K562 (cell line): ENCODE results near the gene KLF18. TPM values are rescaled to one million over a fixed set of nuclear protein-coding genes. Genes with fewer than 3 reads are reported as not detected.

Experiments
- ATF1 ChIP-seq, 2 experiments: fragments of 450-650 bp in 1 of 2; IDR thresholded peaks; 2 replicates each; pipeline ENCODE4 v1.6.1; 2016; ENCODE audit warnings: missing compliant biosample characterization in 1 of 2, missing genetic modification characterization in 1 of 2
- BRCA1 ChIP-seq, 2 experiments: fragments of 450-650 bp in 1 of 2; sonication (generic) in 1 of 2; formaldehyde crosslinking in 1 of 2; IDR thresholded peaks; 2 replicates each; pipeline versions ENCODE4 v1.5.0 to v1.6.1; 2017 to 2020; ENCODE audit warnings: mild to moderate bottlenecking in 1 of 2, missing genetic modification reagents in 1 of 2
- ELF2 ChIP-seq: fragments of 250-450 bp; sonication (Bioruptor Pico); IDR thresholded peaks from 2 replicates; pipeline ENCODE4 v1.5.0; 2021; ENCODE audit warnings: mild to moderate bottlenecking
- NUFIP1 ChIP-seq: fragments of 450-650 bp; IDR thresholded peaks from 2 replicates; pipeline ENCODE4 v1.6.1; 2018; ENCODE audit not compliant: partially characterized antibody
- PHB ChIP-seq: fragments of 250-450 bp; sonication (Bioruptor Pico); IDR thresholded peaks from 2 replicates; pipeline ENCODE4 v1.5.0; 2021
- PHF8 ChIP-seq: fragments of 200-600 bp; sonication (generic); IDR thresholded peaks from 2 replicates; pipeline ENCODE4 v1.6.1; 2012; ENCODE audit warnings: mixed run types, mild to moderate bottlenecking, inconsistent platforms, low read length, moderate library complexity, borderline replicate concordance
- PHTF2 ChIP-seq: fragments of 250-450 bp; sonication (Bioruptor Pico); IDR thresholded peaks from 2 replicates; pipeline ENCODE4 v1.5.0; 2021; ENCODE audit warnings: mild to moderate bottlenecking
- POLR2G ChIP-seq: fragments of 200-400 bp; formaldehyde crosslinking; IDR thresholded peaks from 2 replicates; pipeline ENCODE4 v1.6.1; 2017; ENCODE audit warnings: low read depth, mild to moderate bottlenecking, antibody characterized with exemption, low read length, moderate library complexity
- POLR3A ChIP-seq: IDR thresholded peaks from 2 replicates; pipeline ENCODE4 v1.6.1; 2011; ENCODE audit warnings: borderline replicate concordance, mild to moderate bottlenecking, moderate library complexity; ENCODE audit not compliant: insufficient read length, insufficient read depth; ENCODE audit errors: extremely low read depth
- SNIP1 ChIP-seq: fragments of 450-650 bp; IDR thresholded peaks from 2 replicates; pipeline ENCODE4 v1.7.1; 2017; ENCODE audit warnings: low read depth, mild to moderate bottlenecking
- SRSF3 ChIP-seq: fragments of 200-400 bp; formaldehyde crosslinking; IDR thresholded peaks from 2 replicates; pipeline ENCODE4 v1.6.1; 2016; ENCODE audit warnings: mild to moderate bottlenecking, low read length, moderate library complexity; ENCODE audit not compliant: insufficient read depth
- TAF7 ChIP-seq: fragments of 450-650 bp; IDR thresholded peaks from 2 replicates; pipeline ENCODE4 v1.6.1; 2016; ENCODE audit warnings: missing genetic modification characterization, missing compliant biosample characterization
- TCF7L2 ChIP-seq: fragments of 150-350 bp; IDR thresholded peaks from 2 replicates; pipeline ENCODE4 v1.6.1; 2016; ENCODE audit warnings: low read depth, mild to moderate bottlenecking, low read length, moderate library complexity
- ZNF224 ChIP-seq: sonication (generic); formaldehyde crosslinking; IDR thresholded peaks from 2 replicates; pipeline ENCODE4 v1.8.0; 2022; ENCODE audit warnings: mild to moderate bottlenecking, missing genetic modification reagents
- polyA plus RNA-seq, 8 experiments: library from polyadenylated mRNA; depleted of rRNA in 4 of 8; stranded (reverse) in 5 of 8; unstranded in 3 of 8; fragments of >200 nt; fragmentation: Nextera tagmentation in 2 of 8; fragmentation: Illumina TruSeq in 1 of 8; extraction: Ambion mirVana in 2 of 8; extraction: Trizol in 1 of 8; gene quantifications; 2 replicates each; pipeline versions ENCODE4 v1.2.1 to v1.2.3, GENCODE V29; 2011 to 2014; ENCODE audit warnings: inconsistent platforms in 1 of 8, missing spikeins in 1 of 8
- total RNA-seq, 7 experiments: library from RNA; depleted of rRNA in 6 of 7; stranded (reverse); fragments of >200 nt in 6 of 7; fragmentation: Illumina TruSeq in 2 of 7; extraction: Trizol in 2 of 7; gene quantifications; 2 replicates each; pipeline versions ENCODE4 v1.2.1 to v1.2.3, GENCODE V29; 2011 to 2021; ENCODE audit warnings: low replicate concordance in 1 of 7
- TF ChIP-seq, protein P1 (sequence below): fragments of 250-450 bp; sonication (Bioruptor Pico); IDR thresholded peaks from 2 replicates; pipeline ENCODE4 v1.8.0; 2022; ENCODE audit warnings: moderate library complexity, mild to moderate bottlenecking, inconsistent platforms
- TF ChIP-seq, protein P2 (sequence below): sonication (generic); formaldehyde crosslinking; IDR thresholded peaks from 2 replicates; pipeline ENCODE4 v1.8.0; 2022; ENCODE audit warnings: missing genetic modification reagents, mild to moderate bottlenecking, borderline replicate concordance
- TF ChIP-seq, protein P3 (sequence below): fragments of 450-650 bp; IDR thresholded peaks from 2 replicates; pipeline ENCODE4 v1.6.1; 2018; ENCODE audit not compliant: partially characterized antibody
- TF ChIP-seq, protein P4 (sequence below), 2 experiments: fragments of 250-450 bp in 1 of 2; fragments of 450-650 bp in 1 of 2; sonication (Bioruptor Pico) in 1 of 2; IDR thresholded peaks; 2 replicates each; pipeline versions ENCODE4 v1.6.1 to v1.8.0; 2016 to 2021; ENCODE audit warnings: mild to moderate bottlenecking in 2 of 2, moderate library complexity in 2 of 2, missing compliant biosample characterization in 1 of 2, missing genetic modification characterization in 1 of 2
- TF ChIP-seq, protein P5 (sequence below): fragments of 450-650 bp; IDR thresholded peaks from 2 replicates; pipeline ENCODE4 v1.6.1; 2016

KLF18 gene
- total and polyA plus RNA-seq, 9 of the 15 experiments (the other 6 are each of a cell fraction or from before 2014, with no cell fraction given): not detected

DNA sequence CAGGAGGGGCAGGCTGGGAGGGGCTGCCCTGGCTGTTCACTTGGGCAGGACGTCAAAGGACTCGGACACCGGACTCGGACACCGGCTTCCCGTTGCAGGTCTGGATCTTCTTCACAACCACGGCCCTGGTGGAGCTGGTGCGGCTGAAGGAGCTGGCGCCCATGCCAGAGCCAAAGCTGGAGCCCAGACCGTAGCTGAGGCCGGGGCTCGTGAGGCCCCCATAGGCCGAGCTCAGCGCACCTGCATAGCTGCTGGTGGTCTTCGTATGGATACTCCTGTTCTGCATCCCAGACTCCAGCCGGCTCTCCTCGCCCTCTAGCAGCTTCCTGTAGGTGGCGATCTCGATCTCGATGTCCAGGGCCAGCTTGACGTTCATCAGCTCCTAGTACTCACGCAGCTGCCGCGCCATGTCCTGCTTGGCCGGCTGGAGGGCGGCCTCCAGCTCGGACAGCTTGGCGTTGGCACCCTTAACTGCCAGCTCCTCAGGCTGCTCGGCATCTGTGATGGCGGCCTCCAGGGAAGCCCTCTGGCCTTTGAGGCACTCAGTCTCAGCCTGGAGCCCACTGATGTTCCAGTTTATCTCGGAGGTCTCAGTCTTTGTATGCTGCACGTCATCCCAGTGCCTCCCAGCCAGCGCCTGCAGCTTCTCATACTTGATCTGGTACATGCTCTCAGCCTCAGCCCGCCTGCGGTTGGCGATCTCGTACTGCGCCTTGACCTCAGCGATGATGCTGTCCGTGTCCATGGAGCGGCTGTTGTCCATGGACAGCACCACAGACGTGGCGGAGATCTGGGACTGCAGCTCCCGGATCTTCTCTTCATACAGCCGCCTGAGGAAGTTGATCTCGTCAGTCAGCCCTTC lies 37.9 kb downstream of the KLF18 start (continued):
- TF ChIP-seq POLR2G (peak; percentile 42), PHF8 (no peak), PHB (CRISPR knock-in tag) (no peak), ELF2 (CRISPR knock-in tag) (no peak), SNIP1 (no peak), BRCA1 (IDR thresholded peaks at IDR 0.05) (no peak), BRCA1 (CRISPR knock-in tag; IDR thresholded peaks at IDR 0.05) (no peak), TAF7 (tag) (no peak), SRSF3 (no peak), POLR3A (no peak), TCF7L2 (no peak), PHTF2 (CRISPR knock-in tag) (no peak), ATF1 (CRISPR knock-in tag; IDR thresholded peaks at IDR 0.05) (no peak), ATF1 (tag; IDR thresholded peaks at IDR 0.05) (peak; percentile 48), NUFIP1 (no peak), ZNF224 (CRISPR knock-in tag) (no peak)
- TF ChIP-seq, protein P1, sequence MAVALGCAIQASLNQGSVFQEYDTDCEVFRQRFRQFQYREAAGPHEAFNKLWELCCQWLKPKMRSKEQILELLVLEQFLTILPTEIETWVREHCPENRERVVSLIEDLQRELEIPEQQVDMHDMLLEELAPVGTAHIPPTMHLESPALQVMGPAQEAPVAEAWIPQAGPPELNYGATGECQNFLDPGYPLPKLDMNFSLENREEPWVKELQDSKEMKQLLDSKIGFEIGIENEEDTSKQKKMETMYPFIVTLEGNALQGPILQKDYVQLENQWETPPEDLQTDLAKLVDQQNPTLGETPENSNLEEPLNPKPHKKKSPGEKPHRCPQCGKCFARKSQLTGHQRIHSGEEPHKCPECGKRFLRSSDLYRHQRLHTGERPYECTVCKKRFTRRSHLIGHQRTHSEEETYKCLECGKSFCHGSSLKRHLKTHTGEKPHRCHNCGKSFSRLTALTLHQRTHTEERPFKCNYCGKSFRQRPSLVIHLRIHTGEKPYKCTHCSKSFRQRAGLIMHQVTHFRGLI (CRISPR knock-in tag): no peak
- TF ChIP-seq, protein P2, sequence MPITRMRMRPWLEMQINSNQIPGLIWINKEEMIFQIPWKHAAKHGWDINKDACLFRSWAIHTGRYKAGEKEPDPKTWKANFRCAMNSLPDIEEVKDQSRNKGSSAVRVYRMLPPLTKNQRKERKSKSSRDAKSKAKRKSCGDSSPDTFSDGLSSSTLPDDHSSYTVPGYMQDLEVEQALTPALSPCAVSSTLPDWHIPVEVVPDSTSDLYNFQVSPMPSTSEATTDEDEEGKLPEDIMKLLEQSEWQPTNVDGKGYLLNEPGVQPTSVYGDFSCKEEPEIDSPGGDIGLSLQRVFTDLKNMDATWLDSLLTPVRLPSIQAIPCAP (CRISPR knock-in tag): no peak
- TF ChIP-seq, protein P3, sequence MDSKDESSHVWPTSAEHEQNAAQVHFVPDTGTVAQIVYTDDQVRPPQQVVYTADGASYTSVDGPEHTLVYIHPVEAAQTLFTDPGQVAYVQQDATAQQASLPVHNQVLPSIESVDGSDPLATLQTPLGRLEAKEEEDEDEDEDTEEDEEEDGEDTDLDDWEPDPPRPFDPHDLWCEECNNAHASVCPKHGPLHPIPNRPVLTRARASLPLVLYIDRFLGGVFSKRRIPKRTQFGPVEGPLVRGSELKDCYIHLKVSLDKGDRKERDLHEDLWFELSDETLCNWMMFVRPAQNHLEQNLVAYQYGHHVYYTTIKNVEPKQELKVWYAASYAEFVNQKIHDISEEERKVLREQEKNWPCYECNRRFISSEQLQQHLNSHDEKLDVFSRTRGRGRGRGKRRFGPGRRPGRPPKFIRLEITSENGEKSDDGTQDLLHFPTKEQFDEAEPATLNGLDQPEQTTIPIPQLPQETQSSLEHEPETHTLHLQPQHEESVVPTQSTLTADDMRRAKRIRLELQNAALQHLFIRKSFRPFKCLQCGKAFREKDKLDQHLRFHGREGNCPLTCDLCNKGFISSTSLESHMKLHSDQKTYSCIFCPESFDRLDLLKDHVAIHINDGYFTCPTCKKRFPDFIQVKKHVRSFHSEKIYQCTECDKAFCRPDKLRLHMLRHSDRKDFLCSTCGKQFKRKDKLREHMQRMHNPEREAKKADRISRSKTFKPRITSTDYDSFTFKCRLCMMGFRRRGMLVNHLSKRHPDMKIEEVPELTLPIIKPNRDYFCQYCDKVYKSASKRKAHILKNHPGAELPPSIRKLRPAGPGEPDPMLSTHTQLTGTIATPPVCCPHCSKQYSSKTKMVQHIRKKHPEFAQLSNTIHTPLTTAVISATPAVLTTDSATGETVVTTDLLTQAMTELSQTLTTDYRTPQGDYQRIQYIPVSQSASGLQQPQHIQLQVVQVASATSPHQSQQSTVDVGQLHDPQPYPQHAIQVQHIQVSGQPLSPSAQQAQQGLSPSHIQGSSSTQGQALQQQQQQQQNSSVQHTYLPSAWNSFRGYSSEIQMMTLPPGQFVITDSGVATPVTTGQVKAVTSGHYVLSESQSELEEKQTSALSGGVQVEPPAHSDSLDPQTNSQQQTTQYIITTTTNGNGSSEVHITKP: no peak
- TF ChIP-seq, protein P4, sequence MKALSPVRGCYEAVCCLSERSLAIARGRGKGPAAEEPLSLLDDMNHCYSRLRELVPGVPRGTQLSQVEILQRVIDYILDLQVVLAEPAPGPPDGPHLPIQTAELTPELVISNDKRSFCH (CRISPR knock-in tag; IDR thresholded peaks at IDR 0.05): no peak
- TF ChIP-seq, protein P4 (tag; IDR thresholded peaks at IDR 0.05): no peak
- TF ChIP-seq, protein P5, sequence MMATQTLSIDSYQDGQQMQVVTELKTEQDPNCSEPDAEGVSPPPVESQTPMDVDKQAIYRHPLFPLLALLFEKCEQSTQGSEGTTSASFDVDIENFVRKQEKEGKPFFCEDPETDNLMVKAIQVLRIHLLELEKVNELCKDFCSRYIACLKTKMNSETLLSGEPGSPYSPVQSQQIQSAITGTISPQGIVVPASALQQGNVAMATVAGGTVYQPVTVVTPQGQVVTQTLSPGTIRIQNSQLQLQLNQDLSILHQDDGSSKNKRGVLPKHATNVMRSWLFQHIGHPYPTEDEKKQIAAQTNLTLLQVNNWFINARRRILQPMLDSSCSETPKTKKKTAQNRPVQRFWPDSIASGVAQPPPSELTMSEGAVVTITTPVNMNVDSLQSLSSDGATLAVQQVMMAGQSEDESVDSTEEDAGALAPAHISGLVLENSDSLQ: peak; percentile 31; the same call in 1 of the 2 replicates
